GM19240 (cell line): ENCODE data around the gene TTC3.

Experiments used
- DNase-seq: peaks from one replicate; pipeline ENCODE4 v3.0.0; 2011; ENCODE audit warnings: low spot score; ENCODE audit not compliant: insufficient read length

TTC3 gene

DNA sequence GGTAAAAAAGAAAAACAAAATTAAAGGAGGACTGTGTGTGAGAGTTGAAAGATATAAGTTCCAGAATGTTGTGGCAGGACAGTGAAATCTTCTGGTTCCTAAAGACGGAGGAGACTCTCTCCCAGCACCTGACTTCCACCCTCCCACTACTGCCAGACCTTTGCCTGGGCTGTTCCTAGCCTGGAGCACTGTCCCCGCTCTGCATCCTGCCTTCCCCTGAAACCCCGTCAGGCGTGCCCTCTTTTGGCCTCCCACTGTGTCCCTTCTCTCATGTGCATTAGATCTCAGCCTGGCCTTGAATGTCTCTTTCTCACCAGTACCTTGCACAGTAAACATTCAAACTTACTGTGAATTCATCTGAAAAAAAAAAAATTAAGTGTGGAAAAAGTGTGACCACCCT lies 120.0 kb downstream of the TTC3 start:
- no peak for DNase-seq

DNA sequence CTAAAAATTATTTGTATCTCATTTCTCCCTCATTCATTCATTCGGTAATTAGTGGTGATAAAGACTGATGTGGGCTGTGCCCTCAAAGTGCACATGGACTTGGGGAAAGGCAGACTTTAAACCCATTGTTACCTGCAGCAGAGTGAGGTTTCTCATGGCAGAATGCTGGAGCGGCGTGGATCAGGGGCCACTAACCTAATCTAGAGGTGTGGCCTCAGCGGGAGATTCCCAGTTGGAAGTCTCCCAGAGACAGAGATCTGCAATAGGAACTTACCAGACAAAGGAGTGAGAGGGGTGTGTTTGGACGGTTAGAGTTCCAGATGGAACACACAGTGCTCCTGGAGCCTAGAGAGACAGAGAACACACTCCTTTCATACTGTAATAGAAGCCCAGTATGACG lies 120.6 kb downstream of the TTC3 start:
- DNase-seq: no peak

DNA sequence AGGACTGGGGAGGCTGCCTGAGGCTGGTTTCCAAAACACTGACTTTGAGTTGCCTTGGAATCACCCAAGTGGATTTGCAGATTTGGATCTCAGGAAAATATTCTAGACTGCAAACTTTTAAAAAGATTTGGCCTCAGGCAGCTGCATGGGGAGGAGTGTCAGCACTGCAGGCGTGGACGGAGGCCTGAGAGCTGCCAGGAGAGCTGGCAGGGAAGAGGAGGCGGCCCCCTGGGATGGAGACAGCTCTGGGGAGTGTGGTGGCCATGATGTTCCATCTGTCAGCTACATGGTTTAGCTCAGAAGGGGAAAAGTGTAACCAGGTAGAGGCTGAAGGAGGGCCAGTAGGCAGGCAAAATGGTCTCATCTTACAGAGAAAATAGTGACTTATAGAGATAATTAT lies 122.0 kb downstream of the TTC3 start:
- no peak for DNase-seq

DNA sequence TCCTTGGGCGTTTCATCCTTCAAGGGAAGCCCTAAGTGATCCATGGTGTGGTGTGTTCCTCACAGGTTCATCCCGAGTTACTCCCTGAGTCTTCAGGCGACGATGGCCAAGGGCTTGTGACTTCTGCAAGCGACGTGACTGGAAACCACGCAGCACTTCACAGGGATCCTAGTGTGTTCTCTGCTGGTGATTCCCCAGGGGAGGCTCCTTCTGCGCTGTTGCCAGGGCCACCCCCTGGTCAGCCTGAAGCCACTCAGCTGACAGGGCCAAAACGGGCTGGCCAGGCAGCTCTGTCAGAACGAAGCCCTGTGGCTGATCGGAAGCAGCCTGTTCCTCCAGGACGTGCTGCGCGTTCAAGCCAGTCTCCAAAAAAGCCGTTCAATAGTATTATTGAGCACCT lies 122.6 kb downstream of the TTC3 start:
- no peak for DNase-seq

DNA sequence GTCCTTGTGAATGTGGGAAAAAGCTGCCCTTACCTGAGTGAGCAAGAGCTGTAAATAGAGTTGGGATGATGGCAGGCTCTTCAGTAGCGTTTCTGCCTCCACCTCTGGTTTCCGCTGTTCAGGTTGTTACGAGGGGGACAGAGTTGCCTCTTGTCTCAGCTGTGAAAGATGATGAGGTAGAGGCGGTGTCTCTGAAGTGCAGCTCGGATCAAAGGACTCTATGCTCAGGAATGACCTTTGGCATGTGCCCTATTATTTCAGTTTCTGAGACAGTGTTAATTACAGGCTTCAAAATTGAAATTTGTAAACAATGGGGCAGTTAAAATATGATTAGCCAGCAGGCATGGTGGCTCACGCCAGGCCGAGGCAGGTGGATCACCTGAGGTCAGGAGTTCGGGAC lies 123.8 kb downstream of the TTC3 start:
- no peak for DNase-seq

DNA sequence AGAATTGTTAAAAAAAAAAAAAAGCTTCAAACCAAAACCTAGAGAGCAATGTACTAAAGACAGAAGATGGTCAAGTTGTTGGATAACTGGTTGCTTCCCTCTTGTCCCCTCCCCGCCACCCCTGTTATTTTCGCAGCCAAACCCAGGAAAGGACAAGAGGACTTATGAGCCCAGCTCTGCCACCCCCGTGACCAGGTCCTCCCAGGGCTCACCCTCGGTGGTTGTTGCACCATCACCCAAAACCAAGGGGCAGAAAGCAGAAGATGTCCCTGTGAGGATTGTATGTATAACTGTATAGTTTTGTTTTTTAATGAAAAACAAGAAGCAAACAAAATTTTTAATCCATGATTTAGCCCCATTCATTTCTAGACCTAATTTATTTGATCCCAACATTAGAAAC lies 124.7 kb downstream of the TTC3 start:
- no peak for DNase-seq

DNA sequence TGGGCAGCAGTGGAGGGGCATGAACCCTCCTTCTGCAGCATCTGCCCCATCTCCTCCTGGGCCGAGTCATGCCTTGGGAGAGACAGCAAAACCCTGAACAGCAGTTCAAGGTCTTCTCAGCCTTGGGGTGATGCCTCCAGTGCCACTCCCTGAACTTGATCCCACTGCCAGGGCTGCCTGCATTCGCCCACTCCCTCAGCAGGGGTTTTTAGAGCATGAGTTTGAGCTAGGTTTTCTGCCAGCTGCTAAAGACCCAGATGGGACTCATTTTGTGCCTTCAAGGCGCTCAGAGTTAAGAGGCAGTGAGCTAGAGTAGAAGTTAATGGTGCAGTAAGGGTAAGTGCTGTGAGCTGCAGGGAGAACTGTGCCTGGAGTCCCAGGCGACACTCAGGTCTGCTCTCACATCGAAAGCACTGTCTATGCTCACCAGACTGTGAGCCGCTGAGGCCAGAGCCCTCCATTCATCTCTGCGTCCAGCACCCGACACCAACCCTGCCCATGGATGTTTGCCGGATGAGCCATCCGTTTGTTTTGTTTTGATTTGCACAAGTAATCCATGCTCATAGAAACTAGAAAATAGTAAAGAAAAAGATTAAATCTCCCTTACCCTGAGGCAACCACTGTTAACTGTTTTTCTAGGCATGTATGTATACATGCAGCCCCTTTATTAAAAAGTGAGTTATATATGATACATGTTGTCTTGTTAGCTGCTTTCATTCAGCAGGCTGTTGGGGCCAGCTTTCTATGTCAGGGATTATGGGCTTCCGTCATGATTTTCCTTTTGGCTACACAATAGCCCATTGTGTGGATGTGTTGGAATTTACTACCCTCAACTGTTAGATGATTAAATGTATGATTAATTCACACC lies 126.2 kb downstream of the TTC3 start:
- DNase-seq: no peak

DNA sequence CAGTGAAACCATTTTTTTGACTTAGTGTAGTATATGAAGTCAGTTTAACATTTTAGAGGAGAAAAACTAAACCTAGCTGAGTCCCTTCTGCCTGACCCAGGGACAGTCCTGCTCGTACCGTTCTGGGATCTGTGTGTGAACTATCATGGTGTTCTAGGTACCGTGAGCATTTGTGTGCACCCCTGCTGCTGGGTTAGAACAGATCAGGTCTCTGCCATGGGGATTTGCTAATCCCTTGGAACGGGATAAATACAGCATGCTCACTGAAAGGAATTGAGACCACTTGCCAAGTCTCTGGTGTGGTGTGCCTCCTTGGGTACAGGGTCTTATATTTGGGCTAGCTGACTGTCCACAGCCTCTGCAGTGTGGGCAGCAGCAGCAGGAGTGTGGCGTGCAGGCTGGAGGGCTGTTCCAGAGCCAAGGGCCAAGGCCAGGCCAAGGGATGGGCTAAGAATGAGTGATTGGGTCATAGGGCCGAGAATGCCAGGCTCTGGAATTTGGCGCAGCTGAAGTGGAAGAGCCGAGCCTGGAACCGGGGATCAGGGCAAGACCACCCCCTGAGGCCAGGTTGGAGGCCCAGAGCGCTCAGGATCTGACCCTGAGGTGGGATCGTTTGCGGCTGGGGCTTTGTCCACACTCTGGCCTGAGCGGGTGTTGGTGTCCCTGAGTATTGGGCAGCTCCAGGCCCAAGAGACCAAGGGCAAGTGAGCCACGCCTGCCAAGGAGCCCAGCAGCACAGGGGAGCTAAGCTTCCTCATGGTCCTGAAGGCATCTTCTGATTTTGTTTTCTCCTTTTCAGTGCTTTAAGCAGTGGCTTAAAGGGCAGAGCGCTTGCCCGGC lies 127.8 kb downstream of the TTC3 start:
- no peak for DNase-seq

DNA sequence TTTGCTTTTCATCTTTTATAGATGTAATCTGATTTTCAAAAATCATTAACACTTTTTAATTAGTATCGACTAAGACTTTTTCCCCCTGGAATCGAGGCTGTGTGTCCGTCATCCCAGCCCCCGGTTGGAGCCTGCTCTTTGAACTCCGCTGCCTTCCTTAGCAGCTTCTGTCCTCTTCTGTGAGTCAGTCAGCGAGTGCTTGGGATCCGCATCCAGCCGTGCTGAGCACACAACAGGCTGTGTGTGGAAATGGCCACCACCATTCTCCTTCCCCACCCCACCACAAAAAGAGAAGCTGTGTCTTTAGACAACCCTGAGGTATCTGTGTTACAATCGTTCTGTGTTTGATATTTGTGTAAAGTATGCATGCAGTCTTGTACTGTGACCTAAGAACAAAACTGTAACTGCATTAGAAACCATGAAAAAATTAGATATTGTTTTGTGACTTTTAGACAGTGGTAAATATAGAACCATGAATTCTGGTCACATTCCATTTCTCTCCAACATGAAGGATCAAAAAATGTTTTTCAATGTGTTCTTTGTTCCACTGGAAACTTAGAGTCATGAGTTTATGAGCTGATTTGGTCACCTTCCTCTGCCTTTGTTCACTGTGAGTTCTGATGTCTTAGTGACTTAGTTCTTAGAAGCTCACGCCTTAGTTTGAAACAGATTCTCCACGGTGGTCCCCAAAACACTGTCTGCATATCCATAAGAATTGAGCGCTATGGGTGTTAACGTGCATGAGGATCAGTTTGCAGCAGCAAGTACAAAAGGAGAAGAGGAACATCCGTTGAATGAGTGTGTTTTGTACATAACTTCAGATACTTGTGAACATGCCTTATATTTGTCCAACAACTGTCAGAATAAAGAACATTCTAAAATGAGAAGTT lies 129.4 kb downstream of the TTC3 start:
- no peak for DNase-seq

DNA sequence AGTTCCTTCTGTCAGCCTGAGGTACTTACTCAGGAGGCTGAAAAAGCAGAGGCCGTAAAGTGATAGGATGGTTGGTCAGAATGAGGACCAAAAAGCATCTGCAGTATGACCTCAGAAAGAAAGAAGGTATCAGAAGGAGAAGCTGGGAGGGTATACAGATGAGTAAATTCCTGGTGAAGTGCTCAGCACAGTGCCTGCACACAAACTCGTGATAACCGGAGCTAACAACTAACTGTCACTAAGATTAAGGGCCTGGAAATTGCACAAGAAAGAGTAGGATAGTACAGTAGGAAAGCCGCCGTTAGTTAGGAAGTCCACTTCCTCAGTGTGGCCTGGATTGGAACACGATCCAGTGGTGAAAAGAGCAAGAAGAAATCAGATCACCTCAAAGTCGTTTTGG lies 131.5 kb downstream of the TTC3 start:
- DNase-seq: no peak

DNA sequence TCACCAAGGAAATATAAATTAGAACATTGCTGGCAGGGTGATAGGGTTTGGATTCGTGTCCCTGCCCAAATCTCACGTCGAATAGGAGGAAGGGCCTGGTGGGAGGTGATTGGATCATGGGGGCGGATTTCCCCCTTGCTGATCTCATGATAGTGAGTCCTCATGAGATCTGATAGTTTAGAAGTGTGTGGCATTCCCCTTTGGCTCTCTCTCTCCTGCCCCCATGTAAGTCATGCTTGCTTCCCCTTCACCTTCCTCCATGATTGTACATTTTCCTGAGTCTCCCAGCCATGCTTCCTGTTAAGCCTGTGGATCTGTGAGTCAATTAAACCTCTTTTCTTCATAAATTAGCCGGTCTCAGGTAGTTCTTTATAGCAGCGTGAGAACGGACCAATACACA lies 133.4 kb downstream of the TTC3 start:
- DNase-seq: no peak

DNA sequence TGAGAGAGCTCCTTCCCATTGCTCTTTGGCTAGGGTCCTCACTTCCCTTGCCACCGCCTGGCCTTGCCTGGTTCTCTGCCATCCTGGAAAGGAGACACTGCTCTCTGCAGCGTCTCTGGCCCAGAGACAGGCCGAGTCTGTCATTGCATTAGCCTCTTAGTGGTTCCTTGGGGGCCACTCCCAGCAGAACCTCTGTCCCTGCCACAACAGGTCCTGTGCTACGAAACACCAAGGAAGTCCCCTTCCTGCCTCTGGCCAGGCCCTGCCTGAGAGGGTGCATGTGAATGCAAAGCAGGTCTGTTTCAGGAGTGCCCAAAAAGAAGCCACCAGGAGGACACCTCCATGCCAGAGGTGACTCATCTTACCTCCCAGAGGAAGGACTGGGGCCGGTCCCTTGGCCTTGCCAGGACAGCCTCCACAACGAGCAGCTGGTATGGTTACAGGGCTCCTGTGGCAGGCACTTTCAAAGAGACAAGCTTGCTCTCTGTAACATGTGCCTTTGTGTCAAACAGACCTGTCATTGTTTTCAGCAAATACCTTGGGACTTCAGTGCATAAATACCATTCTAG lies 134.5 kb downstream of the TTC3 start:
- DNase-seq: peak; percentile 44

DNA sequence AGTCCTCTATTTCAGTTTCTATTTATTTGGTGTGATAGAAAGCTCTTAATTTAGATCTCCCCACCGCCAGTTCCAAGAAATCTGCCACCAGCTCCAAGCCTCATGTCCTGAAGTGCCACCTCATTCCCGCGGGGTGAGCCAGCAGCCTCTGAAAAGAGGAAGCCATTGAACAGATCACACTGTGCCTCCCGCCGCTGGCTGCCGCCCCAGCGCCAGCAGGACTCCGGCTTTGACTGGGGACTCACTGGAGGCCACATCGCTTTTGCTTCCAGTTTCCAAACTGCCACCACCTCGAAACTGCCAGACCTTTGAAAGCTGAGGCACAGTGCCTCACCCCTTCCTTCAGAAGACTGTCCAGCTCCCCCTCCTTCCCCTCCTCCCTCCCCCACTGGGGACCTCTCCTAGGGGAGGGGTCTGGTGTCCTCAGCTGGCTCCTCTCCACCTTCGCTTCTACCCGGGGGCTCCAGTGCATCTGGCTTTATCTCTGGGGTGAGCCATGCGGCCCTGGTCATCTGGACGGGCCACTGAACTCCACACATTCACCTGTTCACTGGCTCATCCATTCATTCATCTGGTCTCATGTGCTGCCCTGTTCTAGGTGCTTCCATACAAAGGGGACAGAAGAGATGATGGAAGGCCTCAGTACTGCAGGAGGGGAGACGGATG lies 135.1 kb downstream of the TTC3 start:
- peak; percentile 71 for DNase-seq

DNA sequence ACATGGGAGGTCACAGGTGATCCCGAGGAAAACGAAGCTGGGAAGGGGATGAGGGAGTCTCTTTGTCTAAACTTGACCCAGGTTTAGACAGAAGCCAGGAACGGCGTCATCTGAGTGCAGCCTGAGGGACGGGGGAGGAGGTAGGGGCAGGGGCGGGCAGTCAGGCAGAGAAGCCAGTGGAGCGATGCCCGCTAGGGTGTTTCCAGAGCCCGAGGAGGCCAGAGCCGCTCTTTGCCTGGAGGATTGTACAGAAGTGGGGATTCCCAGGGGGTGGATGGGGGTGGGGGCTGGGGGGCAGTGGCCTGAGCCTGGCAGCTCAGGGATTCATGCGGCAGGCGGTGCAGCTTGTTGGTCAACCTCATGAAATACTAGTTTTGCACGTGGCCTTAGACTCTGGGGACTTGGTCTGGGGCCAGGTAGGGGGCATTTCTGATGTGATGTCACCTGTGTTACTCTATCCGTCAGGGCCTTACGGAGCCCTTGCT lies 135.7 kb downstream of the TTC3 start:
- no peak for DNase-seq

DNA sequence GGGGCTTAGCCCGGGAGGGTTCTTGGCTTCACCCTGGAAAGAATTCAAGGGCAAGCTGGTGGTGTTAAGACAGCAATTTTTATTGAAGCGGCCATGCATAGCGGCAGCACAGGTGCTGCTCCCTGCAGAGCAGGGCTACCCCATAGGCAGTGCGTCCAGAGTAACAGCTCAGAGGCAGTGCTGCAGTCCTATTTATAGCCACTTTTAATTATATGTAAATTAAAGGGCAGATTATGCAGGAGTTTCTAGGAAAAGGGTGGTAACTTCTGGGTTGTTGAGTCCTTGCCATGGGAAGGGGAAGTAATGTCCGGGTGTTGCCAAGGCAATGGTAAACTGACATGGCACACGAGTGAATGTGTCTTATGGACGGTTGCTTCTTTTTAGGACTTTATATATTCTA lies 137.1 kb downstream of the TTC3 start:
- DNase-seq: no peak

DNA sequence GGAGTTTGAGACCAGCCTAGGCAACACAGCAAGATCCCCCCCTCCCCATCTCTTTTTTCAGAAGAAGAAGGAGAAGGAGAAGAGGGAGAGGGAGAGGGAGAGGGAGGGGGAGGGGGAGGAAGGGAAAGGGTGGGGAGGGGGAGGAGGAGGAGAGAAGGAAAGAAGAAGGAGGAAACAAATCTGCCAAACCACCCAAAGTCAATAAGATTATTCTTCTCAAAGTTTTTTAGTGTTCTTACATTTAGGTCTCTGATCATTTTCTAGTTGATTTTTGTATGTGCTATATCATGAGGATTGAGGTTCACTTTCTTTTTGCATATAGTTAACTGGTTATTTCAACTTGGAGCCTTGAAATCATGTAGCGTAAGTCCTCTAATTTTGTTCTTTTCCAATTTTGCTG lies 137.7 kb downstream of the TTC3 start:
- no peak for DNase-seq

DNA sequence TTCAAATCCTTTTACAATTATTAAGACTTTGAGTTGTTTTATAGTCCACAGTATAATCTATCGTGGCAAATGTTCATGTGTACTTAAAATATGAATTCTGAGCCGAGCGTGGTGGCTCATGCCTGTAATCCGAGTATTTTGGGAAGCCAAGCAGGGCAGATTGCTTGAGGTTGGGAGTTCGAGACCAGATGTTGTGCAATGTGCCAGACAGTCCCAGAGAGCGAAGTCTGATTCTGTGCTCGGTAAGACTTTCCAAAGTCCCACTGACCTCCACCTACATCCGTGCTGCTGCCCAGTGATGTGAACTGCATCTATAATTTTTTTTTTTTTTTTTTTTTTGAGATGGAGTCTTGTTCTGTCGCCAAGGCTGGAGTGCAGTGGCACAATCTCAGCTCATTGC lies 141.9 kb downstream of the TTC3 start:
- no peak for DNase-seq

DNA sequence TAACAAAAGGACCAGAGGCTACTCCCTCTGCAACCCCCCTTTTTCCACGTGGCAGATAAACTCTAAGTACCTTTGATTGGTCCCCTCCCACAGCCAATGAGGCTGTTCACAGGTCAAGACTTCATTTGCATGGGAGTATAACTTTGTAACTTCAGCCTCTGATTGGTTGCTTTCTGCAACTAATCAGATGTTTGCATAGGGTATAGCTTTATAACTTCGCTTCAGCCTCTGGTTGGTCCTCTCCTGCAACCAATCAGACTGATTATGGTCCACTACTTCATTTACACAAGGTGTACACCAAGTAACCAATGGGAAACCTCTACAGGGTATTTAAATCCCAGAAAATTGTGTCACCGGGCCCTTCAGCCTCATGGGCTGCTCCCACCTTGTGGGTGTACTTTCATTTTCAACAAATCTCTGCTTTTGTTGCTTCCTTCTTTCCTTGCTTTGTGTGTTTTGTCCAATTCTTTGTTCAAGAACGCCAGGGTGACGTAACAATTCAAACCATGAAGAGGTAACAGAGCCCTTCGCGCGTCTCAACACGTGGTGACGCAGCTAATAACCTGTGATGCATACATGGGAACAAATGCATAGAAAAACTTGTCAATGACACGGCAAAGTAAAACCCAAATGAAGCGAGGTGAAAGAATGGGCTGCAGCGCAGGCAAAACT lies 146.8 kb downstream of the TTC3 start:
- DNase-seq: no peak

DNA sequence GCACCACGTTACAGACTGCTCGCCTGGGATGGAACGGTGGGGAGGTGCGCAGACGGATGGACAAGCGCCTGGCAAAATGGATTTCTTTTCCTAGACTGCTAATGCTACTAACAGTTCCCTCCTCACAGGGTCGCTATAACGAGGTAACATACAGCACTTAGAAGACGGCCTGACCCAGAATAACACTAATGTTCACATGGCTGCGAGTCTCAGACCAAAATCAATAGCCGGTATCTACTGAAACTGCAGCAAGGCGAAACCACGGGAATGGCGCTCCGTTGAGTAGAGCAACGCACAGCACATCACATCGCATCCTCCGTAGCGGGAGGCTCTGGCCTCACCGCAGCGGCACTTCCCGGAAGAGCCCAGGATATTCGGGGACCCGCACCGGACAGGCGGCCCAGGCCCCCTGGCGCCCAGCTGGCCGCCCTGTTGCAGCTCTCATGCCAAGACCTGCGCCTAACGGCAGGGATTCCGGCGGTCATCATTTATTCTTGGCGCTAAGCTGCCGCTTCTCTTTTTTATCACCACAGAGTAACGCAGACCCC lies 147.5 kb downstream of the TTC3 start:
- DNase-seq: no peak
